ENCODE measurements around the gene PRKCZ. TPM values are rescaled to one million over a fixed set of nuclear protein-coding genes. Genes with fewer than 3 reads are reported as not detected.

Gene PRKCZ
- total and polyA plus RNA-seq, 9 of the 15 experiments (the other 6 are each of a cell fraction or from before 2014, with no cell fraction given): 0.07 to 3.1 (median 1.3) TPM

- TF ChIP-seq SETDB1 (IDR thresholded peaks at IDR 0.05; ENCODE audit: low read length): no peak
- TF ChIP-seq ZZZ3 (IDR thresholded peaks at IDR 0.05): no peak
- no peak for TF ChIP-seq ZNF778 (CRISPR knock-in tag; IDR thresholded peaks at IDR 0.05)
- no peak for TF ChIP-seq HDAC6 (IDR thresholded peaks at IDR 0.05; ENCODE audit: low read depth, low read length)
- peak; percentile 67; the same call in 1 of the 2 replicates for TF ChIP-seq NR2C1 (IDR thresholded peaks at IDR 0.05)
- TF ChIP-seq NR2C1 (tag; IDR thresholded peaks at IDR 0.05): peak; percentile 63
- TF ChIP-seq ATF7 (IDR thresholded peaks at IDR 0.05): peak; percentile 58
- no peak for TF ChIP-seq CBX1 (IDR thresholded peaks at IDR 0.05; ENCODE audit: low read depth)
- TF ChIP-seq ZNF639 (CRISPR knock-in tag; conservative IDR thresholded peaks at IDR 0.05 in 1 of 2, IDR thresholded peaks at IDR 0.05 in 1 of 2): no peak
- TF ChIP-seq RBM14 (IDR thresholded peaks at IDR 0.05; ENCODE audit: borderline replicate concordance, insufficient read depth, low read depth, low read length): no peak
- TF ChIP-seq MED1 (CRISPR knock-in tag; IDR thresholded peaks at IDR 0.05; ENCODE audit: borderline replicate concordance): no peak
- peak; percentile 37; the same call in 1 of the 2 replicates for TF ChIP-seq ATF2 (CRISPR knock-in tag; IDR thresholded peaks at IDR 0.05)
- no peak for TF ChIP-seq RBFOX2 (IDR thresholded peaks at IDR 0.05; ENCODE audit: low read depth, low read length)
- no peak for TF ChIP-seq FOXJ2 (tag; IDR thresholded peaks at IDR 0.05)
- TF ChIP-seq HIVEP1 (CRISPR knock-in tag; IDR thresholded peaks at IDR 0.05): no peak
- no peak for TF ChIP-seq ZNF398 (CRISPR knock-in tag; IDR thresholded peaks at IDR 0.05)
- no peak for TF ChIP-seq CHCHD3 (CRISPR knock-in tag; IDR thresholded peaks at IDR 0.05)
- no peak for TF ChIP-seq ZNF740 (CRISPR knock-in tag; IDR thresholded peaks at IDR 0.05)
- no peak for TF ChIP-seq ZNF740 (tag; IDR thresholded peaks at IDR 0.05)
These were observed 23.4 kb downstream of the PRKCZ start (continued) for GRCh38 chr1:2073382-2074230.
